Liver (tissue), 3 donors: ENCODE measurements around the gene WARS2.

Source experiments
- FOXA1 ChIP-seq: IDR thresholded peaks from 2 replicates; pipeline ENCODE4 v1.6.1; 2016; ENCODE audit warnings: antibody characterized with exemption
- SP1 ChIP-seq: IDR thresholded peaks from 2 replicates; pipeline ENCODE4 v1.6.1; 2018; ENCODE audit warnings: antibody characterized with exemption, mild to moderate bottlenecking
- YY1 ChIP-seq: IDR thresholded peaks from 2 replicates; pipeline ENCODE4 v1.6.1; 2016; ENCODE audit warnings: antibody characterized with exemption, mild to moderate bottlenecking
- TF ChIP-seq, protein P1 (sequence below): fragments of 150-350 bp; IDR thresholded peaks from 2 replicates; pipeline ENCODE4 v1.5.1; 2017; ENCODE audit warnings: improper control_type of control experiment, low read depth, low read length; ENCODE audit not compliant: missing input control
- TF ChIP-seq, protein P2 (sequence below): IDR thresholded peaks from 2 replicates; pipeline ENCODE4 v1.6.1; 2016; ENCODE audit warnings: antibody characterized with exemption
- donor health status: healthy.
- donor health status: healthy.

DNA sequence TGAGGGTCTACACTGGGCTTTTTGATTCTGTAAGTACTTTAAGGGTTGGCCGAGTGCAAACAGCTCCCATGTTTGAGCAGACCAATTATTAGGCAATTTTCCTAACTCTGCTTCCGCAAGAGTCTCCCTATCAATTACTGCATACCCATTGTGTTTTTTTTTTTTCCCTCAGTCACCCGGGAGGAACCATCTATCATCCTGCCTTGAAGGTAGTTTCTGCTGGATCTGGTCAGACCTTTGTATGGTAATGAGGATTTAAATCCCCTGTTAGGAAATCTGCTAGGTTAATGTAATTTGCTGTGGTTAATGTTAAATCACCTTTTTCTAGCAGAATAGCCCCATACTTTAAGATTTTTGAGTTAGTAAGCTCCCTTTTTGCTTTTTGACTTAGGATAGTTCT is 40.8 kb upstream of the WARS2 start:
- TF ChIP-seq, protein P1, sequence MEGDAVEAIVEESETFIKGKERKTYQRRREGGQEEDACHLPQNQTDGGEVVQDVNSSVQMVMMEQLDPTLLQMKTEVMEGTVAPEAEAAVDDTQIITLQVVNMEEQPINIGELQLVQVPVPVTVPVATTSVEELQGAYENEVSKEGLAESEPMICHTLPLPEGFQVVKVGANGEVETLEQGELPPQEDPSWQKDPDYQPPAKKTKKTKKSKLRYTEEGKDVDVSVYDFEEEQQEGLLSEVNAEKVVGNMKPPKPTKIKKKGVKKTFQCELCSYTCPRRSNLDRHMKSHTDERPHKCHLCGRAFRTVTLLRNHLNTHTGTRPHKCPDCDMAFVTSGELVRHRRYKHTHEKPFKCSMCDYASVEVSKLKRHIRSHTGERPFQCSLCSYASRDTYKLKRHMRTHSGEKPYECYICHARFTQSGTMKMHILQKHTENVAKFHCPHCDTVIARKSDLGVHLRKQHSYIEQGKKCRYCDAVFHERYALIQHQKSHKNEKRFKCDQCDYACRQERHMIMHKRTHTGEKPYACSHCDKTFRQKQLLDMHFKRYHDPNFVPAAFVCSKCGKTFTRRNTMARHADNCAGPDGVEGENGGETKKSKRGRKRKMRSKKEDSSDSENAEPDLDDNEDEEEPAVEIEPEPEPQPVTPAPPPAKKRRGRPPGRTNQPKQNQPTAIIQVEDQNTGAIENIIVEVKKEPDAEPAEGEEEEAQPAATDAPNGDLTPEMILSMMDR = no peak
- TF ChIP-seq FOXA1 = no peak
- TF ChIP-seq YY1 = no peak
- TF ChIP-seq, protein P2, sequence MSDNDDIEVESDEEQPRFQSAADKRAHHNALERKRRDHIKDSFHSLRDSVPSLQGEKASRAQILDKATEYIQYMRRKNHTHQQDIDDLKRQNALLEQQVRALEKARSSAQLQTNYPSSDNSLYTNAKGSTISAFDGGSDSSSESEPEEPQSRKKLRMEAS = no peak
- TF ChIP-seq SP1 = no peak
